HTERT RPE-1 (cell line): ENCODE measurements around the gene SYNE1.
"Not testable (repeated sequence)": the region's sequence is repeated elsewhere in the genome, so short reads cannot be mapped to it uniquely, and the experiment has no call there.

ENCODE experiments used
- in situ Hi-C: fragments of 300-500 bp; cut with MboI; formaldehyde crosslinking; loops from 4 replicates; pipeline ENCODE4 v1.14.3; 2020; ENCODE audit warnings: low sequenced_read_pairs

Gene SYNE1

GRCh38 chr6:152625213-152625612 lies 11.9 kb downstream of the SYNE1 start:
- in situ Hi-C loops, result no loop called here

DNA sequence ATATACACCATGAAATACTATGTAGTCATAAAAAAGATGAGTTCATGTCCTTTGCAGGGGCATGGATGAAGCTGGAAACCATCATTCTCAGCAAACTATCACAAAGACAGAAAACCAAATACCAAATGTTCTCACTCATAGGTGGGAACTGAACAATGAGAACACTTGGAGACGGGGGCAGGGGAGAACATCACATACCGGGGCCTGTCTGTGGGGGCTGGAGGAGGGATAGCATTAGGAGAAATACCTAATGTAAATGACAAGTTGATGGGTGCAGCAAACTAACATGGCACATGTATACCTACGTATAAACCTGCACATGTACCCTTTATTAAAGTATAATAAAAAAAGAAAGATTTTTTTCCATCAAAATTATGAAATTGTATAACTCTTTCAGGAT lies 22.4 kb downstream of the SYNE1 start:
- in situ Hi-C loops, result not testable (repeated sequence)

- in situ Hi-C loops, result no loop called here
Observed at GRCh38 chr6:152609125-152609670, 28.0 kb downstream of the SYNE1 start.

DNA sequence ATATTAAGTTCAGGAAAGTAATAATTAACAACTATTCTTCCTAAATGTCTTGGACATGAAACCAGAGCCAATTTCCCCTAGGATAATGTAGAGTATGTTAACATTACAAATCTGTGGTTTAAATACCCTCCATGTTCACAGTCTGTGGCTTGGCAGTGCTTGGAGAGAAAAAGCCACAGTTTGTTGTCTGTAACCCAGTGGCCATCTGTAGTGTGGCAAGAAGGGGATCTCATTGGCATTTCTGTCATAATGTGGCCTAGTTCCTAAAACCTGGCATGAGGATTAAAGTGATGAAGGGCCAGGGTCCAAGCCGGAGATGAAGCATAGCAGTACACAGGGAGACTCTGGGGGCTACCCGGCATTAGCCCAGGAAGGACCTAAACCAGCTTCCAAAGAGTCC lies 31.2 kb downstream of the SYNE1 start:
- in situ Hi-C loops, result no loop called here

DNA sequence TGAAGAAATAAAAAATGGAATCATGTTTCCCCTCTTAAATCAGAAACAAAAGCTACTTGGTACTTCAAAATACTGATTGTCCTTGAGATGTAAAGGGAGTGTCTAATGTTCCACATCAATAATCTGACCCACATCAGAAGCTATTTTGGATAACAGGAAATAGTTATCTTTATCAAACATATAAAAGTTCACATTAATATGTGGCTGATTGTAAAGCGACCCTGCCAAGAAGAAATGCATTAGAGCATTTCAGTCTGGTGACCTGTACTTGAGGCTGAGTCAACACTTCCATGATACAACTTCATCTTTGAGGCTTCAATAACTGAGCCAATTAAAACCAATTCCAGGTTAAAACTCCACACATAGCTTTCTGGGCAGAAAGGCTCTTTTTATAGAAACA lies 31.8 kb downstream of the SYNE1 start:
- in situ Hi-C loops, result no loop called here

- in situ Hi-C loops, result no loop called here
Observed at GRCh38 chr6:152603911-152604310, 33.3 kb downstream of the SYNE1 start.

DNA sequence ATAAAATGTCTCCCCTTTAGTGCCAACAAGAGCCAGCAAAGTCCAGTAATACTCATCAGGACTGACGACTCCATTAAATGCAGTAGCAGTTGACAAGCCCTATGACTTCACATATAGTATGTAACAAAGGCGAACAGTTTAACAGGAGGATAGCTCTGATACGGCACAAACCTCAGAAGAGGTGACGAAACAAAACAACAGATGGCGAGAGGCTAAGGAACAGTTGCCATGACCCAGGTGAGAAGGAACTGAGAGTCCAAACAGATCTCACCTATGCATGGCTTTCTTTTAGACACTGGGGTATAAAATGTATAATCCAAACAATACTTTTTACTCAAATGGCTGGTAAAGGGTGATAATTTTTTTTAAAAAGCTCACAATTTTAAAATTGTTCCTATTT lies 37.1 kb downstream of the SYNE1 start:
- in situ Hi-C loops, result no loop called here

DNA sequence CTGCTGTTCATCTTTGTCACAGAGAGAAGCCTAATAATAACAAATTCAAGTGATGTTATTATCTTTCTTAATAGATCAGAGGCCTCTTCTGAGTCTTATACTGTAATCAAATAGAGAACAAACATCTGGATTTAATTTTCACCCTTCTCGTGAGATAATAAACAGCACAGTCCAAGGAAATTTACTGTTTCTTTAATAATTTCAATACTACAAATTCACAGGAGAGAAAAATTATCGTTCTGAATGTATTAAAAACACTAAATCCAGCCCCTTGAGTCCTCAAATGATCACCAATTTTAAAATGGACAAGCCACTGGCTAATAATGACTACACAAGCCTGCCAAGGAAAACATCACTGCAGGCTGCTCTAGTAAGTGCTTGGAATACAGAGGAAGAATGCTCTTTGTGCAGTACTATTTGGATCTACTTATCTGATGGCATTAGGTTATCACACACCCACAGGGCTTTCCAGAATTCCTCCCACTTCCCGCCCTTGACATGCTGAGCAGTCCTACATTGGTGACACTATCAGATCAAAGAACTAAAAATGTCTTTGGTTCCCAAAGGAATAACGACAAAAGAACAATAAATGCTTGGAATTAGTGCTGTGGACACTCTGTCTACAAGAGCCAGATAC lies 38.1 kb downstream of the SYNE1 start:
- in situ Hi-C loops, result no loop called here

DNA sequence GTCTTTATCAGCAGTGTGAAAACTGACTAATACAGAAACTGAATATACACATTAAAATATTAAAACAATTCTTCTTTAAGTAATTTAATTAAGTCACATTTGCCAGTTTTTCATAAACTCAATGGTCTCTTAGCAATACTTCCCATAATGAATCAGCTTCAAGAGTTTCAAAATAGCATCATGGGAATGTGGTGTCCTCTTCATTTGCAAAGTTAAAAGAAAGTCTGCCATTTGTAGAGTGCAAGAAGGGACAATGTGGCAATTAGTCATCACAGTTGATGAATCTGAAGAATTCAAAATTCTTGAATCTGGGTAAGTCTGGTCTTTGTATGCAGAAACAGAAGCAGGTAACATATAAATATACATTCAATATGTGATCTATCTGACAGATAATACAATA lies 38.7 kb downstream of the SYNE1 start:
- in situ Hi-C loops, result no loop called here

GRCh38 chr6:152596726-152597125 lies 40.4 kb downstream of the SYNE1 start:
- in situ Hi-C loops, result no loop called here

GRCh38 chr6:152595499-152595898 lies 41.7 kb downstream of the SYNE1 start:
- in situ Hi-C loops, result no loop called here

DNA sequence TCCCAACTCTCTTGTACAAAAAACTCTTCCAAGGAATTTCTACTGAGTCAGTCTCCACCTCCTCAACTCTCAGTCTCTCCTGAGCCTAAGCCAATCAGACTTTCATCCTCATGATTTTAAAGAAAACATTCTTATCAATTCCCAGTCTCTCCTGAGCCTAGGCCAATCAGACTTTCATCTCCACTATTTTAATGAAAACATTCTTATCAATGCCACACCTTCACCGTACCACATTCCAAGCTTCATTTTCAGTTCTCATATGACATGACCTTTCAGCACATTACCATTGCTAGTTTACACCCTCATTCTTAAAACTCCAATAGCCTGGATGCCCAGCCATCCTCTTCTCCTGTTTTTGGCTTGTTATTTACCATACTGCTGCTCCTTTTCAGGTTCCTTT lies 42.5 kb downstream of the SYNE1 start:
- in situ Hi-C loops, result no loop called here

DNA sequence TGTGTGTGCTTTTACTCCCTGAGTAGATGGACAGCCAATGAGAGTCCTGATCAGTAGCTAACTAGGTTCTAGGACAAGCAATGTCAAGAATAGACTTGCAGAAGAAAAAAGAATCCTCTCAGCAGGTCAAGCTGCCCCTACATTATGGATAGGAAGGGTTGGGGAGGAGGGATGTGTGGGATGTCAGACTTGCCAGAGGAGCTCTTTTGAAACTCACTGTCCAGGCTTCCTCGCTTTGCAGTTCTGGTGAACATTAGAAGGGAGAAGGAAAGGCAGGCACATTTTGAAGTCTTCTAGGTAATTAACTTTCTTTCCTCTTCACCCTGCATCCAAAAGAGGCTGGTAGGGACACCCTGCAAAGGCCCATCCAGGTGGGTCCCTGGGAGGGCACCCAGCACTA lies 48.7 kb downstream of the SYNE1 start:
- in situ Hi-C loops, result no loop called here

- in situ Hi-C loops, result no loop called here
Observed at GRCh38 chr6:152587473-152587872, 49.7 kb downstream of the SYNE1 start.

DNA sequence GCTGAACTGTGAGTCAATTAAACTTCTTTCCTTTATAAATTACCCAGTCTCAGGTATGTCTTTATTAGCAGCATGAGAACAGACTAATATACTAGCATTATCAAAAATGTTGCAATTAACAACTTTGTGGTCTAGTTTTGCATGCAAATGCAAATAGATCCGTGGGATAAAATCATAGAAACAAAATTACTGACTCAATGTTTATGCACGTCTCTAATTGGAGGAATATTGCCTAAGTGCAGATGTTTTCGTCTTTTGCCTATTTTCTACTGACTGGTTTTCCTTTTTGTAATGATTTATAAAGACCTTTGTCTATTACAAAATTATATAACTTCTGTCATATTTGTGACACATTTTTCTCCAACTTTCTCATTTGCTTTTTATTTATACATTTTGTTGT lies 51.9 kb downstream of the SYNE1 start:
- in situ Hi-C loops, result no loop called here

GRCh38 chr6:152583888-152584287 lies 53.3 kb downstream of the SYNE1 start:
- in situ Hi-C loops, result no loop called here

DNA sequence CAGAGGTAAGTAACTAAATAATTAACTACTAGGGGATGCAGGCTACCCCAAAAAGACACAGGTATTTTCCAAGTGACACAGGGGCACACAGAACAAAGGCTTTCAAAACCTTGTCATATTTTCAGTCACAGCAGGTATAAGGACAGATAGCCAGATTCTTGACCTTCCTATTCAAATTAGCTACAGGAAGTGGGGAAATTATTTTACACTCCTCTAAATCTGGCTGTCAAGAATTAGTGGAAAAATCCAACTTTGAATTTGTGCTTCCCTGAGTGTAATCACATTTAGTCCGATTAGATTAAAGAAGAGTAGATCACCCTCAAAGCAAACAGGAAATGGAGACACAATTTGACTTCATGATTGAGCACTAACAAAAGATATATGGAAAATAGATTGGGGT lies 60.6 kb downstream of the SYNE1 start:
- in situ Hi-C loops, result no loop called here

GRCh38 chr6:152575621-152576150 lies 61.5 kb downstream of the SYNE1 start:
- in situ Hi-C loops, result no loop called here

- in situ Hi-C loops, result no loop called here
Observed at GRCh38 chr6:152575161-152575560, 62.0 kb downstream of the SYNE1 start.

DNA sequence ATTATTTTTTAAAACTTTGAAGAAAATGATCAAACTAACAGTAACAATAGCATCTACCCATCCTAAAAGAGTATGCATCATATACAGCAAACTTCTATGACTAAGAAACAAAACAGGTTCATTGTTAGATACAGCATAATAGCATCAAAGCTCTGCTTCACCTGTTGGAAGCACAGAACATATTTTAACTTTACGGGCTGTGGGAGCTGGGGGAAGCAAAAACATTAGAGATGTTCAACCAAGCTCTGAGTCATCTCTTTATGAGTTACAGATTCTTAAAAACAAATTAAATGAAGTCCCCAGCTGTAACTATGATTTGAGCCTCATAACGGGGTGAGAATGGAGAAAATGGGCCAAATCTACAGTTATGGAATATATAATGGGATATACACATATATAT lies 63.4 kb downstream of the SYNE1 start:
- in situ Hi-C loops, result no loop called here

DNA sequence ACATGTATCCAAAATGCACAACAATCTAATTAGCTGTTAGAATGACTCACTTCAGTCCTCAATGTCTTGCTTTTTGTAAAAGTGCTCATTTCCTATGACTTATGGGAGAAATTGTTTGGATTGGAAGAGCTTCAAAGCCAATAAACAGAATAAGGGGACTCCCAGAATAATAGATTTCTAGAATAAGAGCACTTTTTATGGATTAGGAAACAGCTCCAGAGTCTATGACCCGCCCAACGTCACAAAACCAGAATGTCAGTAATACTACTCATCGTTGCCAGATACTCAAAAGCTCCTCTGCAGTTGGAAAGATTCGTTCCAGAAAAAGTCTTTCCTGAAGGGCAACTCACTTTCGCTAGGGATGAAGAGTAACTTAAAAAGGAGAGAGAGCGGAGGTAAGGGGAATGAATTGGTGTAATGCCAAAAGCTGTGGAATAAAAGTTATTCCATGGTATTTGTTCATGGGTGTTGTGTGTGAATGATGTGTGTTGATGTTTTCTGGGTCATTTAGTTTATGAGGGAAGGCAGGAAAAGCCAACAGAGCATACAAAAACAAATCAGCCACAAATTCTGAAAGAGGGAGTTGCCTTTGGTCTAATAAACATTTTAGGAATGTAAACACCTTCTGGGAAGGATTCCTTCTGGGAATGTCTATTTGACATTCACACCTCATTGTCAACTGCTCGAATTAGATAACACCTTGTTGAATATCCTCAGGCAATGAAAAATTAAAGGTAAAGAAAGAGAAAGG lies 64.6 kb downstream of the SYNE1 start:
- in situ Hi-C loops, result no loop called here

- in situ Hi-C loops, result no loop called here
Observed at GRCh38 chr6:152571943-152572337, 65.2 kb downstream of the SYNE1 start.
